Measurements from ENCODE around the gene STMND1. TPM values are rescaled to one million over a fixed set of nuclear protein-coding genes. Genes with fewer than 3 reads are reported as not detected.
A peak's percentile ranks its signal among the peaks of the same experiment; 100 is the strongest.

STMND1 gene
- total and polyA plus RNA-seq, 4 donors = 0.05 TPM; not detected in 3

GRCh38 chr6:17096096-17096495 lies 5.8 kb upstream of the STMND1 start:
- DNase-seq (ENCODE audit: low spot score) = no peak
- no peaks in the 10 kb centered on the region for H3K27me3 ChIP-seq (ENCODE audit: control insufficient read depth in 4 of 4, insufficient read depth in 4 of 4, low read length in 3 of 4)
- WGBS = 75% methylated on average over 6 of the region's 6 CpGs
- H3K27ac ChIP-seq (ENCODE audit: low read depth in 1 of 2, low read length in 2 of 2) = no peak overlapping the region
- H3K4me1 ChIP-seq (ENCODE audit: control insufficient read depth in 4 of 4, insufficient read depth in 4 of 4, low read length in 3 of 4) = peaks cover 0 to 20% (median 13%) of the 10 kb centered on the region in 4 donors
- TF ChIP-seq SP1 (IDR thresholded peaks at IDR 0.05) (no peak), RAD21 (IDR thresholded peaks at IDR 0.05) (no peak)
- TF ChIP-seq, protein P1, sequence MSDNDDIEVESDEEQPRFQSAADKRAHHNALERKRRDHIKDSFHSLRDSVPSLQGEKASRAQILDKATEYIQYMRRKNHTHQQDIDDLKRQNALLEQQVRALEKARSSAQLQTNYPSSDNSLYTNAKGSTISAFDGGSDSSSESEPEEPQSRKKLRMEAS (IDR thresholded peaks at IDR 0.05) = no peak
- H3K9ac ChIP-seq (ENCODE audit: low read depth in 1 of 2, low read length in 2 of 2) = no peak overlapping the region
- H3K36me3 ChIP-seq (ENCODE audit: control insufficient read depth in 4 of 4, insufficient read depth in 3 of 4, low read depth in 1 of 4, low read length in 3 of 4) = no peaks in the 10 kb centered on the region
- H3K4me3 ChIP-seq (ENCODE audit: low read depth in 1 of 3, low read length in 3 of 3) = no peak overlapping the region
- H3K9me3 ChIP-seq (ENCODE audit: control insufficient read depth in 4 of 4, low read length in 3 of 4) = no peaks in the 10 kb centered on the region

DNA sequence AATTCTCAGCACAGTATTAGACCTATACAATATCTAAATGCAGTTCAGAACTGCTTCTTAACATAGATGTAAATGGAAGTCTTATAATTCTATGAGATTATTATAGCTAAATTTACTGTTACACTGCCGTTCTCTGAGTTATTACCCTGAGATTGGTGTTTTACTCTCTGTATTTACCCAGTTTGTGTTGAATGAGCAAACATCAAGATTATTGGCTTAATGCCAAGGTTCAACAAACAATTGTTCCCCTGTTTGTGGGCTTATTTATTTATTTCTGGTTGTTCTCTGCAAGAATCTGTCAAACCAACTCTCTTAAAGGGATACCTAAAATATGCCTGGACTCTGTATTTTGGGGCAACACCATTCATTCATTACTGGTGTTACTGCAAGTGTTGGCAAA lies 5.2 kb upstream of the STMND1 start:
- WGBS = 31% methylated on average over 1 of the region's 1 CpG
- H3K27ac ChIP-seq (ENCODE audit: low read depth in 1 of 2, low read length in 2 of 2) = no peak overlapping the region
- H3K4me1 ChIP-seq (ENCODE audit: control insufficient read depth in 4 of 4, insufficient read depth in 4 of 4, low read length in 3 of 4) = peaks cover 0 to 24% (median 14%) of the 10 kb centered on the region in 4 donors
- DNase-seq (ENCODE audit: low spot score) = no peak
- no peaks in the 10 kb centered on the region for H3K27me3 ChIP-seq (ENCODE audit: control insufficient read depth in 4 of 4, insufficient read depth in 4 of 4, low read length in 3 of 4)
- TF ChIP-seq HNF4A (conservative IDR thresholded peaks at IDR 0.05) (no peak), GABPA (IDR thresholded peaks at IDR 0.05 in 1 of 2, conservative IDR thresholded peaks at IDR 0.05 in 1 of 2) (no peak), FOXA2 (IDR thresholded peaks at IDR 0.05) (peak; percentile 28)
- TF ChIP-seq, protein P2, sequence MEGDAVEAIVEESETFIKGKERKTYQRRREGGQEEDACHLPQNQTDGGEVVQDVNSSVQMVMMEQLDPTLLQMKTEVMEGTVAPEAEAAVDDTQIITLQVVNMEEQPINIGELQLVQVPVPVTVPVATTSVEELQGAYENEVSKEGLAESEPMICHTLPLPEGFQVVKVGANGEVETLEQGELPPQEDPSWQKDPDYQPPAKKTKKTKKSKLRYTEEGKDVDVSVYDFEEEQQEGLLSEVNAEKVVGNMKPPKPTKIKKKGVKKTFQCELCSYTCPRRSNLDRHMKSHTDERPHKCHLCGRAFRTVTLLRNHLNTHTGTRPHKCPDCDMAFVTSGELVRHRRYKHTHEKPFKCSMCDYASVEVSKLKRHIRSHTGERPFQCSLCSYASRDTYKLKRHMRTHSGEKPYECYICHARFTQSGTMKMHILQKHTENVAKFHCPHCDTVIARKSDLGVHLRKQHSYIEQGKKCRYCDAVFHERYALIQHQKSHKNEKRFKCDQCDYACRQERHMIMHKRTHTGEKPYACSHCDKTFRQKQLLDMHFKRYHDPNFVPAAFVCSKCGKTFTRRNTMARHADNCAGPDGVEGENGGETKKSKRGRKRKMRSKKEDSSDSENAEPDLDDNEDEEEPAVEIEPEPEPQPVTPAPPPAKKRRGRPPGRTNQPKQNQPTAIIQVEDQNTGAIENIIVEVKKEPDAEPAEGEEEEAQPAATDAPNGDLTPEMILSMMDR (IDR thresholded peaks at IDR 0.05; ENCODE audit: low read depth, low read length, missing input control) = no peak
- H3K36me3 ChIP-seq (ENCODE audit: control insufficient read depth in 4 of 4, insufficient read depth in 3 of 4, low read depth in 1 of 4, low read length in 3 of 4) = no peaks in the 10 kb centered on the region
- no peak overlapping the region for H3K4me3 ChIP-seq (ENCODE audit: low read depth in 1 of 3, low read length in 3 of 3)
- H3K9me3 ChIP-seq (ENCODE audit: control insufficient read depth in 4 of 4, low read length in 3 of 4) = no peaks in the 10 kb centered on the region
- H3K9ac ChIP-seq (ENCODE audit: low read depth in 1 of 2, low read length in 2 of 2) = no peak overlapping the region

GRCh38 chr6:17097982-17098381 lies 3.9 kb upstream of the STMND1 start:
- H3K4me1 ChIP-seq (ENCODE audit: control insufficient read depth in 4 of 4, insufficient read depth in 4 of 4, low read length in 3 of 4) = peaks cover 0 to 29% (median 14%) of the 10 kb centered on the region in 4 donors
- no peaks in the 10 kb centered on the region for H3K36me3 ChIP-seq (ENCODE audit: control insufficient read depth in 4 of 4, insufficient read depth in 3 of 4, low read depth in 1 of 4, low read length in 3 of 4)
- H3K27ac ChIP-seq (ENCODE audit: low read depth in 1 of 2, low read length in 2 of 2) = no peak overlapping the region
- DNase-seq (ENCODE audit: low spot score) = no peak
- 85% methylated on average over 3 of the region's 3 CpGs for WGBS
- TF ChIP-seq, protein P2 (IDR thresholded peaks at IDR 0.05; ENCODE audit: low read depth, low read length, missing input control) = no peak
- TF ChIP-seq YY1 (IDR thresholded peaks at IDR 0.05) = no peak
- no peak for TF ChIP-seq HNF4A (conservative IDR thresholded peaks at IDR 0.05)
- TF ChIP-seq TAF1 (conservative IDR thresholded peaks at IDR 0.05) = no peak
- TF ChIP-seq RXRA (IDR thresholded peaks at IDR 0.05) = no peak
- TF ChIP-seq, protein P3, sequence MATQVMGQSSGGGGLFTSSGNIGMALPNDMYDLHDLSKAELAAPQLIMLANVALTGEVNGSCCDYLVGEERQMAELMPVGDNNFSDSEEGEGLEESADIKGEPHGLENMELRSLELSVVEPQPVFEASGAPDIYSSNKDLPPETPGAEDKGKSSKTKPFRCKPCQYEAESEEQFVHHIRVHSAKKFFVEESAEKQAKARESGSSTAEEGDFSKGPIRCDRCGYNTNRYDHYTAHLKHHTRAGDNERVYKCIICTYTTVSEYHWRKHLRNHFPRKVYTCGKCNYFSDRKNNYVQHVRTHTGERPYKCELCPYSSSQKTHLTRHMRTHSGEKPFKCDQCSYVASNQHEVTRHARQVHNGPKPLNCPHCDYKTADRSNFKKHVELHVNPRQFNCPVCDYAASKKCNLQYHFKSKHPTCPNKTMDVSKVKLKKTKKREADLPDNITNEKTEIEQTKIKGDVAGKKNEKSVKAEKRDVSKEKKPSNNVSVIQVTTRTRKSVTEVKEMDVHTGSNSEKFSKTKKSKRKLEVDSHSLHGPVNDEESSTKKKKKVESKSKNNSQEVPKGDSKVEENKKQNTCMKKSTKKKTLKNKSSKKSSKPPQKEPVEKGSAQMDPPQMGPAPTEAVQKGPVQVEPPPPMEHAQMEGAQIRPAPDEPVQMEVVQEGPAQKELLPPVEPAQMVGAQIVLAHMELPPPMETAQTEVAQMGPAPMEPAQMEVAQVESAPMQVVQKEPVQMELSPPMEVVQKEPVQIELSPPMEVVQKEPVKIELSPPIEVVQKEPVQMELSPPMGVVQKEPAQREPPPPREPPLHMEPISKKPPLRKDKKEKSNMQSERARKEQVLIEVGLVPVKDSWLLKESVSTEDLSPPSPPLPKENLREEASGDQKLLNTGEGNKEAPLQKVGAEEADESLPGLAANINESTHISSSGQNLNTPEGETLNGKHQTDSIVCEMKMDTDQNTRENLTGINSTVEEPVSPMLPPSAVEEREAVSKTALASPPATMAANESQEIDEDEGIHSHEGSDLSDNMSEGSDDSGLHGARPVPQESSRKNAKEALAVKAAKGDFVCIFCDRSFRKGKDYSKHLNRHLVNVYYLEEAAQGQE (IDR thresholded peaks at IDR 0.05) = no peak
- no peak for TF ChIP-seq JUND (IDR thresholded peaks at IDR 0.05)
- TF ChIP-seq SP1 (IDR thresholded peaks at IDR 0.05) = no peak
- no peak for TF ChIP-seq RAD21 (IDR thresholded peaks at IDR 0.05)
- no peak for TF ChIP-seq FOXA1 (IDR thresholded peaks at IDR 0.05)
- TF ChIP-seq, protein P1 (IDR thresholded peaks at IDR 0.05) = no peak
- no peak for TF ChIP-seq EGR1 (IDR thresholded peaks at IDR 0.05; ENCODE audit: low read depth in 2 of 2)
- TF ChIP-seq, protein P4, sequence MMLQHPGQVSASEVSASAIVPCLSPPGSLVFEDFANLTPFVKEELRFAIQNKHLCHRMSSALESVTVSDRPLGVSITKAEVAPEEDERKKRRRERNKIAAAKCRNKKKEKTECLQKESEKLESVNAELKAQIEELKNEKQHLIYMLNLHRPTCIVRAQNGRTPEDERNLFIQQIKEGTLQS (IDR thresholded peaks at IDR 0.05) = no peak
- no peak for TF ChIP-seq HNF4G (IDR thresholded peaks at IDR 0.05)
- no peak for TF ChIP-seq NR2F2 (IDR thresholded peaks at IDR 0.05)
- no peak for TF ChIP-seq GABPA (IDR thresholded peaks at IDR 0.05 in 1 of 2, conservative IDR thresholded peaks at IDR 0.05 in 1 of 2)
- TF ChIP-seq, protein P5, sequence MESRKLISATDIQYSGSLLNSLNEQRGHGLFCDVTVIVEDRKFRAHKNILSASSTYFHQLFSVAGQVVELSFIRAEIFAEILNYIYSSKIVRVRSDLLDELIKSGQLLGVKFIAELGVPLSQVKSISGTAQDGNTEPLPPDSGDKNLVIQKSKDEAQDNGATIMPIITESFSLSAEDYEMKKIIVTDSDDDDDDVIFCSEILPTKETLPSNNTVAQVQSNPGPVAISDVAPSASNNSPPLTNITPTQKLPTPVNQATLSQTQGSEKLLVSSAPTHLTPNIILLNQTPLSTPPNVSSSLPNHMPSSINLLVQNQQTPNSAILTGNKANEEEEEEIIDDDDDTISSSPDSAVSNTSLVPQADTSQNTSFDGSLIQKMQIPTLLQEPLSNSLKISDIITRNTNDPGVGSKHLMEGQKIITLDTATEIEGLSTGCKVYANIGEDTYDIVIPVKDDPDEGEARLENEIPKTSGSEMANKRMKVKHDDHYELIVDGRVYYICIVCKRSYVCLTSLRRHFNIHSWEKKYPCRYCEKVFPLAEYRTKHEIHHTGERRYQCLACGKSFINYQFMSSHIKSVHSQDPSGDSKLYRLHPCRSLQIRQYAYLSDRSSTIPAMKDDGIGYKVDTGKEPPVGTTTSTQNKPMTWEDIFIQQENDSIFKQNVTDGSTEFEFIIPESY (IDR thresholded peaks at IDR 0.05) = no peak
- no peaks in the 10 kb centered on the region for H3K9me3 ChIP-seq (ENCODE audit: control insufficient read depth in 4 of 4, low read length in 3 of 4)
- no peak overlapping the region for H3K9ac ChIP-seq (ENCODE audit: low read depth in 1 of 2, low read length in 2 of 2)
- H3K4me3 ChIP-seq (ENCODE audit: low read depth in 1 of 3, low read length in 3 of 3) = no peak overlapping the region
- no peaks in the 10 kb centered on the region for H3K27me3 ChIP-seq (ENCODE audit: control insufficient read depth in 4 of 4, insufficient read depth in 4 of 4, low read length in 3 of 4)
